ENCODE data around the gene CNNM3.
A peak's percentile ranks its signal among the peaks of the same experiment; 100 is the strongest.

CNNM3 gene

DNA sequence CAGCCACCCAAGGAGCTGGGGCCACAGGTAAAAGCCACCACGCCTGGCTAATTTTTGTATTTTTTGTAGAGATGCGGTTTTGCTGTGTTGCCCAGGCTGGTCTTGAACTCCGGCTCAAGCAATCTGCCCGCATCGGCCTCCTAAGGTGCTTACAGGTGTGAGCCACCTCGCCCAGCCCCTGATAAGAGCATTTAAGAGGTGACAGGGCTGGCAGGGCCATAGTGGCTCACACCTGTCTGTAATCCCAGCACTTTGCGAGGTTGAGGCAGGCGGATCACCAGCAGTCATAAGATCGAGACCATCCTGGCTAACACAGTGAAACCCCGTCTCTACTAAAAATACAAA is 9.0 kb upstream of the CNNM3 start:
- TF ChIP-seq PAX5 (IDR thresholded peaks at IDR 0.05; ENCODE audit: insufficient read depth, low read length, severe bottlenecking) (no peak), SPI1 (IDR thresholded peaks at IDR 0.05; ENCODE audit: low read depth, low read length) (no peak), TAF1 (IDR thresholded peaks at IDR 0.05; ENCODE audit: low read depth, low read length) (no peak), POLR2AphosphoS5 (IDR thresholded peaks at IDR 0.05; ENCODE audit: low read depth, low read length) (no peak), POU2F2 (IDR thresholded peaks at IDR 0.05; ENCODE audit: low read depth, low read length) (no peak), POLR2A (IDR thresholded peaks at IDR 0.05; ENCODE audit: low read depth, low read length) (no peak)
- FAIRE-seq, result no peak
- no peak for DNase-seq (ENCODE audit: insufficient read length, low spot score)

DNA sequence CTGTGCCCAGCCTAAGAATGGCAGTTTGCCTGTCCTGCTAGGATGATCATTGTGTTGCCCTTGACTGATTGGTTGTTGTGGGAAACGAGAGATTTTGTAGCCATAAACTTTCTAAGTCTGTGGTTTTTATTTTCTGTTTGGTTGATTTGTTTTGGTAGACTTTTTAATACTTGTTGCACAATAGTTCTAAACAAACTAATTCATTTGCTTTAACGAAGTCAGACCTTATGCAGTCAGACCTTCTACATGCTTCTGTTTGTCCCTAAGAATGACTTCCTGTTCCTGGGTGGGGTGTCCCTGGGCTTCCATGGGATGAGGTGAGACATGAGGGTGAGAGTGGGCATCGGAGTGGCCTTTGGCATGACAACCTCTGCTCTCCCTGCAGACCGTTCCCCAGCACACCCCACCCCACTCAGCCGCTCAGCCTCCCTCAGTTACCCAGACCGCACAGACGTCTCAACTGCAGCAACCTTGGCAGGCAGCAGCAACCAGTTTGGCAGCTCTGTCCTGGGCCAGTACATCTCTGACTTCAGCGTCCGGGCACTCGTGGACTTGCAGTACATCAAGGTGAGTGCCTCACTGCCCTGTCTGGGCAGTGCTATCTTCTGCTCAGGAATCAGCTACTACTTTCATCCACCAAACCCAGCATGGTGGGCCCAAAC is 7.8 kb upstream of the CNNM3 start:
- DNase-seq (ENCODE audit: insufficient read length, low spot score) (no peak), FAIRE-seq (no peak)
- no peak for TF ChIP-seq PAX5 (IDR thresholded peaks at IDR 0.05; ENCODE audit: insufficient read depth, low read length, severe bottlenecking)
- TF ChIP-seq POLR2A (IDR thresholded peaks at IDR 0.05; ENCODE audit: low read depth, low read length), result no peak
- no peak for TF ChIP-seq POLR2AphosphoS5 (IDR thresholded peaks at IDR 0.05; ENCODE audit: low read depth, low read length)
- TF ChIP-seq TAF1 (IDR thresholded peaks at IDR 0.05; ENCODE audit: low read depth, low read length), result no peak
- TF ChIP-seq POU2F2 (IDR thresholded peaks at IDR 0.05; ENCODE audit: low read depth, low read length), result no peak
- no peak for TF ChIP-seq SPI1 (IDR thresholded peaks at IDR 0.05; ENCODE audit: low read depth, low read length)

DNA sequence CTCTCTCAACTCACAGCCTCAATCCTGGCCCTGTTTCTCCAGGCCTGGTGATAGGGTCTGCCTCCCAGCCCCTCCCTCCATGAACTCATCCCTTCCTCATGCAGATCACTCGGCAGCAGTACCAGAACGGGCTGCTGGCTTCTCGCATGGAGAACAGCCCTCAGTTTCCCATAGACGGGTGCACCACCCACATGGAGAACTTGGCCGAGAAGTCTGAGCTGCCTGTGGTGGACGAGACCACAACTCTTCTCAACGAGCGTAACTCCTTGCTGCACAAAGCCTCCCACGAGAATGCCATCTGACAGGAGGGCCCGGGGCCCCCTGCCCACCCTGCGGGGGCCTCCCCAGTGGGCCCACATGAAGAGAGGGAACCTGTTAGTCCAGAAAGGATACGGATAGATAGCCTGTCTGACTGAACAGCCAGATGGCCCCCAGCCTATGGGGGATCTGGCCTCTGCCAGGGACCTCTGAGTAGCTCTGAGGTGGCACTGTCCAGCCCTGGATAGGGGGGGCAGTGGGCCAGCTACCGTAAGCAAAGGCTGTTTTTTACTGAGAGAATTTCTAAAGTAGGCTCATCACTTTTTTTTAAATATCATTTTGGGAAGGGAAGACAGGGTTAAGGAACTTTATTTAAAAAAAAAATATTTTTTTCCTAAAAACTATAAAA is 6.7 kb upstream of the CNNM3 start:
- TF ChIP-seq TAF1 (IDR thresholded peaks at IDR 0.05; ENCODE audit: low read depth, low read length), result no peak
- no peak for TF ChIP-seq PAX5 (IDR thresholded peaks at IDR 0.05; ENCODE audit: insufficient read depth, low read length, severe bottlenecking)
- no peak for TF ChIP-seq SPI1 (IDR thresholded peaks at IDR 0.05; ENCODE audit: low read depth, low read length)
- TF ChIP-seq POLR2AphosphoS5 (IDR thresholded peaks at IDR 0.05; ENCODE audit: low read depth, low read length), result no peak
- no peak for TF ChIP-seq POU2F2 (IDR thresholded peaks at IDR 0.05; ENCODE audit: low read depth, low read length)
- no peak for TF ChIP-seq POLR2A (IDR thresholded peaks at IDR 0.05; ENCODE audit: low read depth, low read length)
- FAIRE-seq, result no peak
- DNase-seq (ENCODE audit: insufficient read length, low spot score), result no peak

DNA sequence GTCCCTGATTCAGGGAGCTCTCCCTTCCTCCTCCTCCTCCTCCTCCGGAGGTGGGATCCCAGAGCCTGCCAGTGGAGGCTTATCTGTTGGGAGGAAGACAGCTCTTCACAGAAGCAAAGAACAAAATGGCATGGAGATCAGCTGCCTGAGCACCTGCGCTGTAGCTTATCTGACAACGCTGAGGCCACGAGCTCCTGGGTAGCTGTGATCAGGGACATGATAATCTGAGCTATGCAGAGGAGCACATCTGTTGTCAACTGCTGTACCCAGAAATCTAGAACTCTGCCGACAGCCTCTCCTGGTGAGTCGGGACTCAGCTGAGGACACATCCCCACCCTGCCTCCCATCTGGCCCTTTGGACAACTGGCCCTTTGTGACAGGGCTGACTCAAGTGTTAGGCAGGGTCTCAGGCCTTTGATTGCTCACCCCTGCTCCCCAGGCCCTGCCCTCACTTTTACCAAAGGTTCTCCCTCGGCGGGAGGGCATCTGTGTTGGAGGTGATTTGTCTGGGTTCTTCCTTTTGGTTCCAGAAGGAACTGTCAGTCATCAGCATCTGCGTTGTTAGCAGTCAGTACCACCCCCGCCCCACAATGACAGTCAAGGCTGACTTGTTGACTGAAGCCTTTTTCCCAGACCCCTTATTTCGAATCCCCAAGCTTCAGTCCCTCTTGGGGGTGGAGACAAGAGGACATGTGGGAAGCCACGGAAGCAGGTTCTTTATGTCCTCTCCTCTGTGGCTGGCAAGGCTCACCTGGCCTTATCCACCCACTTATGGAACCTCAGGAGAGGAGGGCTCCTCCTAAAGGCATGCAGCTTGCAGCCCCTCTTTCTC is 5.9 kb upstream of the CNNM3 start:
- TF ChIP-seq TAF1 (IDR thresholded peaks at IDR 0.05; ENCODE audit: low read depth, low read length) (no peak), POLR2AphosphoS5 (IDR thresholded peaks at IDR 0.05; ENCODE audit: low read depth, low read length) (no peak), PAX5 (IDR thresholded peaks at IDR 0.05; ENCODE audit: insufficient read depth, low read length, severe bottlenecking) (no peak), POU2F2 (IDR thresholded peaks at IDR 0.05; ENCODE audit: low read depth, low read length) (no peak), SPI1 (IDR thresholded peaks at IDR 0.05; ENCODE audit: low read depth, low read length) (no peak), POLR2A (IDR thresholded peaks at IDR 0.05; ENCODE audit: low read depth, low read length) (no peak)
- FAIRE-seq, result no peak
- no peak for DNase-seq (ENCODE audit: insufficient read length, low spot score)

DNA sequence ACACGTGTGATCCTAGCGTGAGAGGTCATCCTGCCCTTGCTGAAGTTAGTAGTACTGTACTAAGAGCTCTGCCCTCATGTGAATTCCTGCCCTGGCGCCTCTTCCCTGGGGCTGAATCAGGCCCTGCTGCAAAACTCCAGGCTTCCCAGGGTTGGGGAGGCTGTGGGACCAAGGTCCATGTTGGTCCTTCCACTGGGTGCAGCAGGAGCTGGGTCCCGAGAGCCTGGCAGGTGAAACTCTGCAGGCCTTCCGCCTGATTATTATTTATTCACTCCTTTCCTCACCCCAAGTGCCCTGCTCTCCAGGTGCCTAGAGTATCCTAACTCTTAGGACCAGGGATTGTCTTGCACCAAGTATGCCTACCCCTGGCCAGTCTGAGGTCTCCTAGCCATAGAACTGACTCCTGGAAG is 5.3 kb upstream of the CNNM3 start:
- no peak for TF ChIP-seq SPI1 (IDR thresholded peaks at IDR 0.05; ENCODE audit: low read depth, low read length)
- no peak for TF ChIP-seq POU2F2 (IDR thresholded peaks at IDR 0.05; ENCODE audit: low read depth, low read length)
- TF ChIP-seq POLR2A (IDR thresholded peaks at IDR 0.05; ENCODE audit: low read depth, low read length), result no peak
- TF ChIP-seq POLR2AphosphoS5 (IDR thresholded peaks at IDR 0.05; ENCODE audit: low read depth, low read length), result no peak
- no peak for TF ChIP-seq PAX5 (IDR thresholded peaks at IDR 0.05; ENCODE audit: insufficient read depth, low read length, severe bottlenecking)
- TF ChIP-seq TAF1 (IDR thresholded peaks at IDR 0.05; ENCODE audit: low read depth, low read length), result no peak
- FAIRE-seq (no peak), DNase-seq (ENCODE audit: insufficient read length, low spot score) (no peak)

DNA sequence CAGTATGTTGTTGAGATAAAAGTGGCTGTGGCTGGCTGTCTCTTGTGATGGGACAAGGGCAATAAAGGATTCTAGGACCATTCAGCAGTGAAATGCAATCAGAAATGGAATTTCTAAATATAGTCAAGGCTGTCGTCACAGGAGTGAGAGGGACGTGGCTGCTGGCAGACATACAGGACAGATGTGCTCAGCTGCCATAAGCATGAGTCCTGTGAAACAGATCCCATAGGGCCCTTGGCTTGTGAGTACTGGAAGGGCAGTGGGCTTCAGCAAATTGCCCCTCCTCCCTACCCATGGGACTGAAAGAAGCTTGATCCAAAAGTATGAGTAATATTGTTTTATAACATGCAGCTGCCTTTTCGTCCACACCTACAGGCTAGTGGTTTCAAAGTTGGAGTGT is 4.2 kb upstream of the CNNM3 start:
- no peak for FAIRE-seq
- no peak for TF ChIP-seq POU2F2 (IDR thresholded peaks at IDR 0.05; ENCODE audit: low read depth, low read length)
- no peak for TF ChIP-seq PAX5 (IDR thresholded peaks at IDR 0.05; ENCODE audit: insufficient read depth, low read length, severe bottlenecking)
- no peak for TF ChIP-seq SPI1 (IDR thresholded peaks at IDR 0.05; ENCODE audit: low read depth, low read length)
- no peak for TF ChIP-seq POLR2AphosphoS5 (IDR thresholded peaks at IDR 0.05; ENCODE audit: low read depth, low read length)

DNA sequence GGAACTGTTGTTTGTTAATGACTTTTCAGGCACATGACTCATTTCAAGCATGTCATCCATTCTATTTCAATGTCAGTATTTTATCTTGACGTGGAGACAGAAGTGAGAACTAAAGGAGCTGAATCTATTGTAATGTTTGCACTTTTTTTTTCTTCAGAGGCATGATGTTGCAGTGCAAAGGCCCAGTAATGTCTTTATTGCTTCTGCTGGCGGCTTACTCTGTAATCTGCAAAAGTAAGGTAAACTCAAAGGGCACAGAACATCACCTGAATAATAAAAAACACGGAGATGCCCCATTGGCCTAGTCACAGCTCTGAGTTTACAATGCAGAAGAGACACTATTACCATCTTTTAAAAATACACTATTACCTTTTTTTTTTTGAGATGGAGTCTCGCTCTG is 2.4 kb upstream of the CNNM3 start:
- FAIRE-seq, result no peak
- no peak for DNase-seq (ENCODE audit: insufficient read length, low spot score)
- TF ChIP-seq SPI1 (IDR thresholded peaks at IDR 0.05; ENCODE audit: low read depth, low read length) (no peak), TAF1 (IDR thresholded peaks at IDR 0.05; ENCODE audit: low read depth, low read length) (no peak), PAX5 (IDR thresholded peaks at IDR 0.05; ENCODE audit: insufficient read depth, low read length, severe bottlenecking) (no peak), POLR2AphosphoS5 (IDR thresholded peaks at IDR 0.05; ENCODE audit: low read depth, low read length) (no peak), POU2F2 (IDR thresholded peaks at IDR 0.05; ENCODE audit: low read depth, low read length) (no peak), POLR2A (IDR thresholded peaks at IDR 0.05; ENCODE audit: low read depth, low read length) (no peak)

More for the DNA sequence above, 4.2 kb upstream of the CNNM3 start:
- DNase-seq (ENCODE audit: insufficient read length, low spot score), result no peak

DNA sequence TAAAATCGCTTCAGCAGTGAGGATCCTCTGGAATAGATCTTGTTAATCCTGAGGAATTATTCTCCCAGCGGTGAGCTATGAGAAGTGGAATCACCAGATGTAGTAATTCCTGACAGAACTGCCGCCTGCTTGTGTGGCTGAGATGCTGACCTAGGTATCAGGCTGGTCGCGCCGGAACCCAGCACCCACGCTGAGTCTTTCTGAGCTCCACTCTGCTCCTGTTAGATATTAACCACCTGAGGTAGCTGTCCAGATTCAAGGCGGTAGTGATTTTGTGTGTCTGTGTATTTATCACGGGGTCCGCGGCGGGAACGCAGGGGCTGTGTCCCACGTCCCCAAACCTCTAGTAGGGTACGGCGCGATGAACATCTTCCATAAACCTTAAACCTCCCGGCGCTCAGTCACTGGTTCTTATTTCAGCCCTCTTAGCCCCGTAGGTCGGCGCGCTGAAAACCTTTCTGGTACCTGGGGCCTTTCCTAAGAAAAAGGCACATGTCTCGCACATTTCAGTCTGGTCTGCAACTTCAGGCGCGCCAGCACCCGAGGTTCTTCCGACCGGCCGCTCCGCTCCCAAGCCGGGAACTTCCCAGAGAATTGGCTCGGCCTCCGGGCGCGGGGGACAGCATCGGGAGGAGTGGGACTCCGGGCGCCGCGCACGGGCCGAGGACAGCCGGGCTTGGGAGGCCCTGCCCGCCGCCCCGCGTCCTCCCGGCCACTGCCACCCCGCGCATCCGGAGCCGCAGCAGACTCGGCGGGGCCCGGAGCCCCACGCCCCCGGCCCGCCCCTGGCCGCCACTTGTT is 542 bp upstream of the CNNM3 start:
- TF ChIP-seq PAX5 (IDR thresholded peaks at IDR 0.05; ENCODE audit: insufficient read depth, low read length, severe bottlenecking) (no peak), POLR2AphosphoS5 (IDR thresholded peaks at IDR 0.05; ENCODE audit: low read depth, low read length) (no peak), TAF1 (IDR thresholded peaks at IDR 0.05; ENCODE audit: low read depth, low read length) (no peak), SPI1 (IDR thresholded peaks at IDR 0.05; ENCODE audit: low read depth, low read length) (no peak), POLR2A (IDR thresholded peaks at IDR 0.05; ENCODE audit: low read depth, low read length) (no peak), POU2F2 (IDR thresholded peaks at IDR 0.05; ENCODE audit: low read depth, low read length) (no peak)
- DNase-seq (ENCODE audit: insufficient read length, low spot score) (no peak), FAIRE-seq (peak; percentile 47)
